GM23338 (cell line): ENCODE data around the gene GARIN1A. TPM values are rescaled to one million over a fixed set of nuclear protein-coding genes. Genes with fewer than 3 reads are reported as not detected.

Source experiments
- ATAC-seq: fragments of 200-7000 bp; cut with Tn5 transposase; 3 replicates; pipeline ENCODE4 v1.9.1; 2020
- DNase-seq: peaks from one replicate; pipeline ENCODE4 v3.0.0-alpha.2; 2015; ENCODE audit warnings: low spot score
- H2AFZ ChIP-seq: fragments of 200-600 bp; sonication (generic); 2 replicates; pipeline ENCODE4 v1.8.0; 2016; ENCODE audit warnings: antibody characterized with exemption, mild to moderate bottlenecking, moderate library complexity
- H3F3A ChIP-seq: fragments of 200-600 bp; sonication (generic); replicated peaks from 2 replicates; pipeline ENCODE4 v1.8.0; 2017; ENCODE audit warnings: antibody characterized with exemption, mixed run types, low read depth
- H3K27ac ChIP-seq: fragments of 200-600 bp; sonication (generic); 2 replicates; pipeline ENCODE4 v1.6.1; 2016; ENCODE audit warnings: low read depth
- H3K27me3 ChIP-seq: fragments of 200-600 bp; sonication (generic); 2 replicates; pipeline ENCODE4 v1.8.0; 2016; ENCODE audit warnings: mild to moderate bottlenecking, mixed run types, moderate library complexity; ENCODE audit not compliant: insufficient read depth
- H3K36me3 ChIP-seq: fragments of 200-600 bp; sonication (generic); 2 replicates; pipeline ENCODE4 v1.8.0; 2016; ENCODE audit warnings: mild to moderate bottlenecking; ENCODE audit not compliant: insufficient read depth
- H3K4me1 ChIP-seq: fragments of 200-600 bp; sonication (generic); 2 replicates; pipeline ENCODE4 v1.8.0; 2016; ENCODE audit warnings: mild to moderate bottlenecking, moderate library complexity; ENCODE audit not compliant: insufficient read depth
- H3K4me2 ChIP-seq: fragments of 200-600 bp; sonication (generic); 2 replicates; pipeline ENCODE4 v1.7.1; 2017; ENCODE audit warnings: mixed run types
- H3K4me3 ChIP-seq: fragments of 200-600 bp; sonication (generic); 2 replicates; pipeline ENCODE4 v1.6.1; 2016; ENCODE audit warnings: mixed run types
- H3K79me2 ChIP-seq: fragments of 200-600 bp; sonication (generic); replicated peaks from 2 replicates; pipeline ENCODE4 v1.8.0; 2017; ENCODE audit warnings: mild to moderate bottlenecking; ENCODE audit not compliant: insufficient read depth
- H3K9me2 ChIP-seq: fragments of 200-600 bp; sonication (generic); 2 replicates; pipeline ENCODE4 v1.8.0; 2017; ENCODE audit not compliant: insufficient read depth
- H4K20me1 ChIP-seq: fragments of 200-600 bp; sonication (generic); replicated peaks from 2 replicates; pipeline ENCODE4 v1.8.0; 2017; ENCODE audit warnings: mild to moderate bottlenecking; ENCODE audit not compliant: insufficient read depth
- H3K27ac Mint-ChIP-seq: 2 replicates; pipeline ENCODE4 v1.8.0; 2020; ENCODE audit warnings: inconsistent platforms, mild to moderate bottlenecking, moderate library complexity, mixed read lengths
- H3K27me3 Mint-ChIP-seq: 3 replicates; pipeline ENCODE4 v1.8.0; 2022; ENCODE audit warnings: low read depth, mild to moderate bottlenecking, moderate library complexity, mixed read lengths, inconsistent platforms; ENCODE audit not compliant: insufficient read depth, poor library complexity
- H3K36me3 Mint-ChIP-seq: 3 replicates; pipeline ENCODE4 v1.8.0; 2021; ENCODE audit warnings: low read depth, mild to moderate bottlenecking, inconsistent platforms, moderate library complexity, mixed read lengths
- H3K4me1 Mint-ChIP-seq: 3 replicates; pipeline ENCODE4 v1.8.0; 2020; ENCODE audit warnings: mild to moderate bottlenecking, inconsistent platforms, mixed read lengths
- H3K4me3 Mint-ChIP-seq: 3 replicates; pipeline ENCODE4 v1.8.0; 2021; ENCODE audit warnings: moderate library complexity, mild to moderate bottlenecking, inconsistent platforms, mixed read lengths
- H3K9me3 Mint-ChIP-seq: 3 replicates; pipeline ENCODE4 v1.8.0; 2020; ENCODE audit warnings: moderate library complexity, mild to moderate bottlenecking, inconsistent platforms, mixed read lengths
- ETS1 ChIP-seq: IDR thresholded peaks from 2 replicates; pipeline ENCODE4 v1.6.1; 2016; ENCODE audit warnings: antibody characterized with exemption
- EZH2 ChIP-seq: fragments of 200-600 bp; sonication (generic); IDR thresholded peaks from one replicate; pipeline ENCODE4 v1.8.0; 2017; ENCODE audit warnings: antibody characterized with exemption, mild to moderate bottlenecking, low read depth; ENCODE audit not compliant: unreplicated experiment
- EZH2phosphoT487 ChIP-seq: fragments of 200-600 bp; sonication (generic); IDR thresholded peaks from one replicate; pipeline ENCODE4 v1.8.1; 2018; ENCODE audit warnings: antibody characterized with exemption; ENCODE audit not compliant: unreplicated experiment
- JUNB ChIP-seq: IDR thresholded peaks from one replicate; pipeline ENCODE4 v1.6.1; 2016; ENCODE audit warnings: antibody characterized with exemption; ENCODE audit not compliant: unreplicated experiment
- NANOG ChIP-seq: IDR thresholded peaks from 2 replicates; pipeline ENCODE4 v1.6.1; 2016; ENCODE audit warnings: antibody characterized with exemption, borderline replicate concordance
- POLR2AphosphoS5 ChIP-seq: IDR thresholded peaks from 2 replicates; pipeline ENCODE4 v1.6.1; 2016; ENCODE audit warnings: antibody characterized with exemption, low read depth
- REST ChIP-seq: IDR thresholded peaks from one replicate; pipeline ENCODE4 v1.6.1; 2018; ENCODE audit warnings: antibody characterized with exemption; ENCODE audit not compliant: unreplicated experiment
- STAT1 ChIP-seq: IDR thresholded peaks from one replicate; pipeline ENCODE4 v1.6.1; 2016; ENCODE audit warnings: antibody characterized with exemption; ENCODE audit not compliant: unreplicated experiment
- ZNF331 ChIP-seq: fragments of 250-450 bp; sonication (Bioruptor Pico); IDR thresholded peaks from 2 replicates; pipeline ENCODE4 v1.5.0; 2020; ENCODE audit warnings: low read depth, mild to moderate bottlenecking, moderate library complexity
- ZNF462 ChIP-seq: fragments of 250-450 bp; sonication (Bioruptor Pico); IDR thresholded peaks from 2 replicates; pipeline ENCODE4 v1.5.0; 2020; ENCODE audit warnings: mild to moderate bottlenecking, moderate library complexity
- polyA plus RNA-seq: library from polyadenylated mRNA; unstranded; fragments of >200 nt; fragmentation: Nextera tagmentation; extraction: Ambion mirVana; gene quantifications from 2 replicates; pipeline ENCODE4 v1.2.1, GENCODE V29; 2016
- total RNA-seq: library from RNA; depleted of rRNA; stranded (reverse); fragments of >200 nt; shearing (Covaris generic); gene quantifications from 2 replicates; pipeline ENCODE4 v1.2.3, GENCODE V29; 2014

Gene GARIN1A
- total and polyA plus RNA-seq, 2 experiments from 2014 or later, result 0.10 TPM; not detected in 1

GRCh38 chr7:128691227-128691626 lies 19.1 kb downstream of the GARIN1A start (continued):
- TF ChIP-seq ZNF462 (no peak), REST (no peak), ZNF331 (CRISPR knock-in tag) (no peak)

GRCh38 chr7:128692623-128693270 lies 20.7 kb downstream of the GARIN1A start:
- no peaks in the 10 kb centered on the region for H4K20me1 ChIP-seq
- H3K27me3 Mint-ChIP-seq, result peaks cover 8% of the 10 kb centered on the region
- no peak overlapping the region for H3K27ac ChIP-seq
- peaks cover 4% of the 10 kb centered on the region; the same call in 1 of the 2 replicates for H3K4me1 ChIP-seq
- no peak overlapping the region for H3K4me3 ChIP-seq
- H2AFZ ChIP-seq, result no peak overlapping the region; the same call in 1 of the 2 replicates
- H3K4me2 ChIP-seq, result no peak overlapping the region
- no peaks in the 10 kb centered on the region for H3K36me3 ChIP-seq
- H3K4me1 Mint-ChIP-seq, result peaks cover 5% of the 10 kb centered on the region
- peaks cover 1% of the 10 kb centered on the region; the same call in 2 of the 3 replicates for H3K36me3 Mint-ChIP-seq
- peaks cover 7% of the 10 kb centered on the region for H3K9me3 Mint-ChIP-seq
- H3F3A ChIP-seq, result no peaks in the 10 kb centered on the region
- no peak for ATAC-seq
- no peak overlapping the region for H3K27ac Mint-ChIP-seq
- no peak for DNase-seq
- peaks cover 4% of the 10 kb centered on the region; the same call in 1 of the 2 replicates for H3K9me2 ChIP-seq
- peaks cover 9% of the 10 kb centered on the region for H3K27me3 ChIP-seq
- H3K4me3 Mint-ChIP-seq, result no peak overlapping the region
- TF ChIP-seq JUNB (no peak), STAT1 (no peak), NANOG (no peak), ETS1 (no peak), EZH2phosphoT487 (no peak), POLR2AphosphoS5 (no peak), ZNF331 (CRISPR knock-in tag) (no peak), EZH2 (no peak), REST (no peak)
- no peaks in the 10 kb centered on the region for H3K79me2 ChIP-seq
